ENCODE measurements around the gene ZFP36. TPM values are rescaled to one million over a fixed set of nuclear protein-coding genes. Genes with fewer than 3 reads are reported as not detected.
"Not testable (repeated sequence)": the region's sequence is repeated elsewhere in the genome, so short reads cannot be mapped to it uniquely, and the experiment has no call there.

ZFP36 gene
- total and polyA plus RNA-seq, 7 experiments from 2014 or later: 72.1 to 1,250 (median 177) TPM

DNA sequence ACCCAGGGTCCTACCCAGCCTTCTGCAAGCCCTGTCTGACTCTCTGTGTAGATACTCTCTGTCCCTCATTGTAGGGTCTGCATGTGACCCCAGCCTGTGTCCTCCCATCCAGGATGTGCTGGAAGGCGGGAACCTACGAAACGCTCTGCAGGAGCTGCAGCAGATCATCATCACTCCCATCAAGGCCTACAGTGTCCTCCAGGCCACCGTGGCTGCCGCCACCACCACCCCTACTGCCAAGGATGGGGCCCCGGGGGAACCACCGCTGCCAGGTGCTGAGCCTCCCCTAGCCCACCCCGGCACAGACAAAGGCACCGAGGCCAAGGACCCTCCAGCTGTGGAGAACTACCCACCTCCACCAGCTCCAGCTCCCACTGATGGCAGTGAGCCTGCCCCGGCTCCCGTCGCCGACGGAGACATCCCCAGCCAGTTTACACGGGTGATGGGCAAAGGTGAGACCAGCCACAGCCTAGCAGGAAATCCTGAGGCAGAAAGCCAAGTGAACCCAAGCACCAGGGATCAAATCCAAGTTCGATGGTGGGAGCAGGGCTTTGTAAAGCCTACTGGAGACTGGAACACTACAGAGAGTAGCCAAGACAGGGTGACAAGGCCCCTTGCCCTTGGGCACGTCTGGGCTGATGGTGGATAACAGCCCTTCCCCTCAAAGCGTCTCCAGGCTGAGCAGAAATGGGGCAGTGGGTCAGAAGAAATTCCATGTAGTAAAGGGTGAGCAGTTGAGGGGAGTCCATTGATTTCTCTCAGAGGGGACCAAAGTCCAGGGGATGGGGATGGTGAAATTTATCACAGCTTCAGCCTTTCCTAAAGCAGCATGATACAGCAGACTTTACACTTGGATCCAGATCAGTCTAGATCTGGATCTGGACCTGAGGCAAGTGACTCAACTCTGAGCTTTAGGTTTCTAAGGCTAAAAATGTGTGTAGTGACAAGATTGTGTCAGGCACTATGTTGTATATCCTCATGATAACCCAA is 29.0 kb upstream of the ZFP36 start:
- H3K36me3 Mint-ChIP-seq: peaks cover 9 to 57% (median 18%) of the 10 kb centered on the region in 5 donors

GRCh38 chr19:39379366-39379765 is 27.3 kb upstream of the ZFP36 start:
- POLR2A ChIA-PET: interaction anchor here (0.6 kb wide), 1 partner anchor 17 kb away, joined by 4 read pairs; no protein-coding TSS in a partner anchor
- H3K9me3 Mint-ChIP-seq; ATAC-seq; H3K4me3 ChIP-seq (ENCODE audit: low read length); intact Hi-C loops (cut with micrococcal nuclease); H3K9me3 ChIP-seq (ENCODE audit: control insufficient read depth in 2 of 3, low read length in 3 of 3); CTCF ChIA-PET; H3K4me1 ChIP-seq (ENCODE audit: control insufficient read depth in 2 of 2, insufficient read depth in 2 of 2, low read length in 2 of 2); DNase-seq; H3K27ac ChIP-seq (ENCODE audit: low read depth, low read length); H3K4me3 Mint-ChIP-seq; H3K27me3 ChIP-seq (ENCODE audit: control insufficient read depth in 2 of 2, insufficient read depth in 2 of 2, low read length in 2 of 2); H3K4me1 Mint-ChIP-seq; H3K27me3 Mint-ChIP-seq: not testable (repeated sequence)
- peaks cover 6 to 62% (median 18%) of the 10 kb centered on the region in 5 donors for H3K36me3 Mint-ChIP-seq
- peak overlapping the region in 3 of 9 donors; percentile 5 to 46 (median 38) for H3K27ac Mint-ChIP-seq
- peaks cover 4 to 96% (median 30%) of the 10 kb centered on the region in 3 experiments for H3K36me3 ChIP-seq (ENCODE audit: control insufficient read depth in 2 of 3, insufficient read depth in 3 of 3, low read length in 3 of 3)

More for the DNA sequence above, 29.0 kb upstream of the ZFP36 start:
- H3K4me3 ChIP-seq (ENCODE audit: low read length): no peak overlapping the region
- intact Hi-C loops (cut with micrococcal nuclease): no loop called here
- H3K27ac ChIP-seq (ENCODE audit: low read depth, low read length): no peak overlapping the region
- no peaks in the 10 kb centered on the region for H3K9me3 Mint-ChIP-seq
- ATAC-seq: no peak
- no peaks in the 10 kb centered on the region for H3K27me3 ChIP-seq (ENCODE audit: control insufficient read depth in 2 of 2, insufficient read depth in 2 of 2, low read length in 2 of 2)
- no peaks in the 10 kb centered on the region for H3K9me3 ChIP-seq (ENCODE audit: control insufficient read depth in 2 of 3, low read length in 3 of 3)
- H3K4me1 Mint-ChIP-seq: no peaks in the 10 kb centered on the region
- DNase-seq: no peak
- ChIA-PET POLR2A (no interaction called here), CTCF (no interaction called here)
- no peaks in the 10 kb centered on the region for H3K27me3 Mint-ChIP-seq
- peak overlapping the region in 5 of 9 donors; percentile 1 to 69 (median 34) for H3K27ac Mint-ChIP-seq
- no peaks in the 10 kb centered on the region for H3K4me1 ChIP-seq (ENCODE audit: control insufficient read depth in 2 of 2, insufficient read depth in 2 of 2, low read length in 2 of 2)
- no peak overlapping the region for H3K4me3 Mint-ChIP-seq
- H3K36me3 ChIP-seq (ENCODE audit: control insufficient read depth in 2 of 3, insufficient read depth in 3 of 3, low read length in 3 of 3): peaks cover 4 to 90% (median 30%) of the 10 kb centered on the region in 3 experiments

GRCh38 chr19:39379865-39380396 is 26.7 kb upstream of the ZFP36 start:
- no peaks in the 10 kb centered on the region for H3K4me1 Mint-ChIP-seq
- no peak for ATAC-seq
- H3K9me3 Mint-ChIP-seq: no peaks in the 10 kb centered on the region
- no peak for DNase-seq
- intact Hi-C loops (cut with micrococcal nuclease): no loop called here
- no peaks in the 10 kb centered on the region for H3K4me1 ChIP-seq (ENCODE audit: control insufficient read depth in 2 of 2, insufficient read depth in 2 of 2, low read length in 2 of 2)
- no peak overlapping the region for H3K4me3 ChIP-seq (ENCODE audit: low read length)
- no peaks in the 10 kb centered on the region for H3K27me3 Mint-ChIP-seq
- ChIA-PET POLR2A (interaction anchor here (0.6 kb wide), 1 partner anchor 18 kb away, joined by 4 read pairs; no protein-coding TSS in a partner anchor), CTCF (no interaction called here)
- peaks cover 6 to 59% (median 16%) of the 10 kb centered on the region in 5 donors for H3K36me3 Mint-ChIP-seq
- no peaks in the 10 kb centered on the region for H3K9me3 ChIP-seq (ENCODE audit: control insufficient read depth in 2 of 3, low read length in 3 of 3)
- peak overlapping the region in 2 of 9 donors; percentile 19 to 52 for H3K27ac Mint-ChIP-seq
- peaks cover 4 to 100% (median 30%) of the 10 kb centered on the region in 3 experiments for H3K36me3 ChIP-seq (ENCODE audit: control insufficient read depth in 2 of 3, insufficient read depth in 3 of 3, low read length in 3 of 3)
- H3K27me3 ChIP-seq (ENCODE audit: control insufficient read depth in 2 of 2, insufficient read depth in 2 of 2, low read length in 2 of 2): no peaks in the 10 kb centered on the region
- no peak overlapping the region for H3K4me3 Mint-ChIP-seq
- H3K27ac ChIP-seq (ENCODE audit: low read depth, low read length): no peak overlapping the region

- no peak overlapping the region for H3K27ac ChIP-seq (ENCODE audit: low read depth, low read length)
- H3K4me3 ChIP-seq (ENCODE audit: low read length): no peak overlapping the region
- peaks cover 0 to 2% (median 0%) of the 10 kb centered on the region in 7 donors for H3K4me1 Mint-ChIP-seq
- ChIA-PET POLR2A (no interaction called here), CTCF (no interaction called here)
- H3K9me3 ChIP-seq (ENCODE audit: control insufficient read depth in 2 of 3, low read length in 3 of 3): no peaks in the 10 kb centered on the region
- intact Hi-C loops (cut with micrococcal nuclease): no loop called here
- H3K27me3 ChIP-seq (ENCODE audit: control insufficient read depth in 2 of 2, insufficient read depth in 2 of 2, low read length in 2 of 2): no peaks in the 10 kb centered on the region
- peak overlapping the region in 4 of 9 donors; percentile 2 to 79 (median 38) for H3K27ac Mint-ChIP-seq
- peaks cover 7 to 60% (median 12%) of the 10 kb centered on the region in 5 donors for H3K36me3 Mint-ChIP-seq
- ATAC-seq (no peak), DNase-seq (no peak)
- no peak overlapping the region for H3K4me3 Mint-ChIP-seq
- H3K36me3 ChIP-seq (ENCODE audit: control insufficient read depth in 2 of 3, insufficient read depth in 3 of 3, low read length in 3 of 3): peaks cover 4 to 100% (median 30%) of the 10 kb centered on the region in 3 experiments
- H3K9me3 Mint-ChIP-seq: no peaks in the 10 kb centered on the region
- no peaks in the 10 kb centered on the region for H3K4me1 ChIP-seq (ENCODE audit: control insufficient read depth in 2 of 2, insufficient read depth in 2 of 2, low read length in 2 of 2)
- H3K27me3 Mint-ChIP-seq: no peaks in the 10 kb centered on the region
Observed at GRCh38 chr19:39380521-39381502, 25.8 kb upstream of the ZFP36 start.

GRCh38 chr19:39381910-39382611 is 24.6 kb upstream of the ZFP36 start:
- Mint-ChIP-seq H3K36me3 (peaks cover 8 to 60% (median 12%) of the 10 kb centered on the region in 5 donors), H3K27me3 (no peaks in the 10 kb centered on the region), H3K9me3 (no peaks in the 10 kb centered on the region), H3K4me3 (no peak overlapping the region), H3K4me1 (peaks cover 0 to 4% (median 0%) of the 10 kb centered on the region in 7 donors), H3K27ac (peak overlapping the region in 3 of 9 donors; percentile 18 to 70 (median 65))
- H3K4me1 ChIP-seq (ENCODE audit: control insufficient read depth in 2 of 2, insufficient read depth in 2 of 2, low read length in 2 of 2): no peaks in the 10 kb centered on the region
- no peaks in the 10 kb centered on the region for H3K27me3 ChIP-seq (ENCODE audit: control insufficient read depth in 2 of 2, insufficient read depth in 2 of 2, low read length in 2 of 2)
- H3K4me3 ChIP-seq (ENCODE audit: low read length): no peak overlapping the region
- no peak for DNase-seq
- intact Hi-C loops (cut with micrococcal nuclease): no loop called here
- no peaks in the 10 kb centered on the region for H3K9me3 ChIP-seq (ENCODE audit: control insufficient read depth in 2 of 3, low read length in 3 of 3)
- H3K27ac ChIP-seq (ENCODE audit: low read depth, low read length): no peak overlapping the region
- no peak for ATAC-seq
- peaks cover 0 to 100% (median 30%) of the 10 kb centered on the region in 3 experiments for H3K36me3 ChIP-seq (ENCODE audit: control insufficient read depth in 2 of 3, insufficient read depth in 3 of 3, low read length in 3 of 3)
- CTCF ChIA-PET: no interaction called here
- POLR2A ChIA-PET: no interaction called here
